ENCODE results near the gene SKIC2. TPM values are rescaled to one million over a fixed set of nuclear protein-coding genes. Genes with fewer than 3 reads are reported as not detected.
"Not testable (repeated sequence)": the region's sequence is repeated elsewhere in the genome, so short reads cannot be mapped to it uniquely, and the experiment has no call there.

SKIC2 gene
- polyA plus RNA-seq, 1 donor: 52.6 TPM

GRCh38 chr6:31927242-31927862 is 31.6 kb upstream of the SKIC2 start, which contains the start of gene C2:
C2 (plus strand) TSS chr6:31927717; CDS start chr6:31927753, 36 bp downstream.
- DNase-seq: peak in 1 of 2 donors; percentile 47
- Histone ChIP-seq H3K9me3 (ENCODE audit: control insufficient read depth, low read depth, low read length) (no peaks in the 10 kb centered on the region), H3K36me3 (ENCODE audit: control insufficient read depth, insufficient read depth, low read length) (no peaks in the 10 kb centered on the region), H3K27me3 (ENCODE audit: control insufficient read depth, insufficient read depth, low read length) (no peaks in the 10 kb centered on the region), H3K4me1 (ENCODE audit: control insufficient read depth, insufficient read depth, low read length) (peaks cover 9% of the 10 kb centered on the region), H3K27ac (ENCODE audit: low read length) (peak within 1 kb of the TSS; percentile 37), H3K4me3 (ENCODE audit: low read length) (peak within 1 kb of the TSS; percentile 30)
- no CpG with 5 or more reads among the region's 11 CpGs for WGBS (ENCODE audit: insufficient coverage, low lambda C conversion rate)

GRCh38 chr6:31927863-31928671 is 30.9 kb upstream of the SKIC2 start:
- peaks cover 9% of the 10 kb centered on the region for H3K4me1 ChIP-seq (ENCODE audit: control insufficient read depth, insufficient read depth, low read length)
- no peaks in the 10 kb centered on the region for H3K9me3 ChIP-seq (ENCODE audit: control insufficient read depth, low read depth, low read length)
- peak overlapping the region; percentile 30 for H3K4me3 ChIP-seq (ENCODE audit: low read length)
- DNase-seq: no peak
- no peaks in the 10 kb centered on the region for H3K36me3 ChIP-seq (ENCODE audit: control insufficient read depth, insufficient read depth, low read length)
- peak overlapping the region; percentile 37 for H3K27ac ChIP-seq (ENCODE audit: low read length)
- H3K27me3 ChIP-seq (ENCODE audit: control insufficient read depth, insufficient read depth, low read length): no peaks in the 10 kb centered on the region
- WGBS (ENCODE audit: insufficient coverage, low lambda C conversion rate): no CpG with 5 or more reads among the region's 11 CpGs

- WGBS (ENCODE audit: insufficient coverage, low lambda C conversion rate): no CpG with 5 or more reads among the region's 9 CpGs
- H3K27me3 ChIP-seq (ENCODE audit: control insufficient read depth, insufficient read depth, low read length): no peaks in the 10 kb centered on the region
Observed at GRCh38 chr6:31928672-31928939, 30.4 kb upstream of the SKIC2 start.

DNA sequence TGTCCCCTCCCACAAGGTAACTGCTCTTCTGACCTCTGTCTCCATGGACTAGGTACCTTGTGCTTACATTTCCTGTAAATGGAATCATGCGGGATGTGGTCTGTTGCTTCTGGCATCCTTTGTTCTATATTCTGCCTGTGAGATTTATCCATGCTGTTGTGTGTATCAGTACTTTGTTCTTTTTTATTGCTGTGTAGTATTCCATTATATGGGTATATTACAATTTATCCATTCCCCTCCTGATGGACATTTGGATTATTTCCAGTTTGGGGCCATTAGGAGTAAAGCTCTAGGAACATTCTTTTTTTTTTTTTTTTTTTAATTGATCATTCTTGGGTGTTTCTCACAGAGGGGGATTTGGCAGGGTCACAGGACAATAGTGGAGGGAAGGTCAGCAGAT is 28.0 kb upstream of the SKIC2 start:
- Histone ChIP-seq H3K36me3 (ENCODE audit: control insufficient read depth, insufficient read depth, low read length) (no peaks in the 10 kb centered on the region), H3K9me3 (ENCODE audit: control insufficient read depth, low read depth, low read length) (no peaks in the 10 kb centered on the region), H3K4me3 (ENCODE audit: low read length) (no peak overlapping the region), H3K27me3 (ENCODE audit: control insufficient read depth, insufficient read depth, low read length) (no peaks in the 10 kb centered on the region), H3K4me1 (ENCODE audit: control insufficient read depth, insufficient read depth, low read length) (peaks cover 14% of the 10 kb centered on the region), H3K27ac (ENCODE audit: low read length) (no peak overlapping the region)
- no CpG with 5 or more reads among the region's 1 CpG for WGBS (ENCODE audit: insufficient coverage, low lambda C conversion rate)
- DNase-seq: no peak

More at GRCh38 chr6:31928672-31928939, 30.4 kb upstream of the SKIC2 start:
- Histone ChIP-seq H3K36me3 (ENCODE audit: control insufficient read depth, insufficient read depth, low read length) (no peaks in the 10 kb centered on the region), H3K4me3 (ENCODE audit: low read length) (no peak overlapping the region), H3K9me3 (ENCODE audit: control insufficient read depth, low read depth, low read length) (no peaks in the 10 kb centered on the region), H3K4me1 (ENCODE audit: control insufficient read depth, insufficient read depth, low read length) (peaks cover 9% of the 10 kb centered on the region), H3K27ac (ENCODE audit: low read length) (no peak overlapping the region)
- no peak for DNase-seq

GRCh38 chr6:31932137-31932536 is 26.8 kb upstream of the SKIC2 start:
- no CpG with 5 or more reads among the region's 32 CpGs for WGBS (ENCODE audit: insufficient coverage, low lambda C conversion rate)

DNA sequence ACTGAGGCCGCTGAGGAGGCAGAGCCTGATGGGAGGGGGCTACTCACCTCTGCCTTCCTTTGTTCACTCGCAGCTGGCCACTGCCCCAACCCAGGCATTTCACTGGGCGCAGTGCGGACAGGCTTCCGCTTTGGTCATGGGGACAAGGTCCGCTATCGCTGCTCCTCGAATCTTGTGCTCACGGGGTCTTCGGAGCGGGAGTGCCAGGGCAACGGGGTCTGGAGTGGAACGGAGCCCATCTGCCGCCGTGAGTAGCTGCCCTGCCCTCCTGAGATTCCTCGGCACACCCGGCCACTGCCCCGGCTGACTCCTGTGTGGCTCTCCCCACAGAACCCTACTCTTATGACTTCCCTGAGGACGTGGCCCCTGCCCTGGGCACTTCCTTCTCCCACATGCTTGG is 25.4 kb upstream of the SKIC2 start:
- H3K4me3 ChIP-seq (ENCODE audit: low read length): no peak overlapping the region
- peaks cover 6% of the 10 kb centered on the region for H3K4me1 ChIP-seq (ENCODE audit: control insufficient read depth, insufficient read depth, low read length)
- no peaks in the 10 kb centered on the region for H3K27me3 ChIP-seq (ENCODE audit: control insufficient read depth, insufficient read depth, low read length)
- H3K27ac ChIP-seq (ENCODE audit: low read length): no peak overlapping the region
- H3K9me3 ChIP-seq (ENCODE audit: control insufficient read depth, low read depth, low read length): no peaks in the 10 kb centered on the region
- H3K36me3 ChIP-seq (ENCODE audit: control insufficient read depth, insufficient read depth, low read length): no peaks in the 10 kb centered on the region
- no CpG with 5 or more reads among the region's 19 CpGs for WGBS (ENCODE audit: insufficient coverage, low lambda C conversion rate)
- DNase-seq: no peak

More at GRCh38 chr6:31932137-31932536, 26.8 kb upstream of the SKIC2 start:
- H3K36me3 ChIP-seq (ENCODE audit: control insufficient read depth, insufficient read depth, low read length); H3K4me3 ChIP-seq (ENCODE audit: low read length); H3K27ac ChIP-seq (ENCODE audit: low read length); DNase-seq; H3K9me3 ChIP-seq (ENCODE audit: control insufficient read depth, low read depth, low read length); H3K27me3 ChIP-seq (ENCODE audit: control insufficient read depth, insufficient read depth, low read length): not testable (repeated sequence)
- peaks cover 15% of the 10 kb centered on the region for H3K4me1 ChIP-seq (ENCODE audit: control insufficient read depth, insufficient read depth, low read length)

GRCh38 chr6:31935021-31935420 is 24.0 kb upstream of the SKIC2 start:
- Histone ChIP-seq H3K36me3 (ENCODE audit: control insufficient read depth, insufficient read depth, low read length) (no peaks in the 10 kb centered on the region), H3K27ac (ENCODE audit: low read length) (no peak overlapping the region), H3K4me1 (ENCODE audit: control insufficient read depth, insufficient read depth, low read length) (peaks cover 6% of the 10 kb centered on the region), H3K27me3 (ENCODE audit: control insufficient read depth, insufficient read depth, low read length) (no peaks in the 10 kb centered on the region), H3K9me3 (ENCODE audit: control insufficient read depth, low read depth, low read length) (no peaks in the 10 kb centered on the region), H3K4me3 (ENCODE audit: low read length) (no peak overlapping the region)
- no peak for DNase-seq
- WGBS (ENCODE audit: insufficient coverage, low lambda C conversion rate): 100% methylated on average over 1 of the region's 3 CpGs

DNA sequence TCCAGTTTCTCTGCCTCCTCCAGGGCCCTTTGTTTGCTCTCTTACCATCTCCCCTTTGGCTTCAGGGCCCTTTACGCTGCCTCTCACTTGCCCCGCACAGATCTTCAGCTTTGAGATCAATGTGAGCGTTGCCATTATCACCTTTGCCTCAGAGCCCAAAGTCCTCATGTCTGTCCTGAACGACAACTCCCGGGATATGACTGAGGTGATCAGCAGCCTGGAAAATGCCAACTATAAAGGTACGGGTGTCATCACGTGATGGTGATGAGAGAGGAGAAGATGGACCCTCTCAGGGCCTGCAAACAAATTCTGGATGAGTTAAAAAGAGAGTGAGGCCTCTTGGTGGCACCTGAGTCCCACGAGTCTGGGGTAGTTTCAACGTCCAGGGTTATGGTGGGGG is 23.2 kb upstream of the SKIC2 start:
- Histone ChIP-seq H3K4me3 (ENCODE audit: low read length) (no peak overlapping the region), H3K9me3 (ENCODE audit: control insufficient read depth, low read depth, low read length) (no peaks in the 10 kb centered on the region), H3K4me1 (ENCODE audit: control insufficient read depth, insufficient read depth, low read length) (peaks cover 6% of the 10 kb centered on the region), H3K27me3 (ENCODE audit: control insufficient read depth, insufficient read depth, low read length) (no peaks in the 10 kb centered on the region), H3K36me3 (ENCODE audit: control insufficient read depth, insufficient read depth, low read length) (no peaks in the 10 kb centered on the region), H3K27ac (ENCODE audit: low read length) (no peak overlapping the region)
- WGBS (ENCODE audit: insufficient coverage, low lambda C conversion rate): no CpG with 5 or more reads among the region's 9 CpGs
- DNase-seq: peak; percentile 49 to 60

DNA sequence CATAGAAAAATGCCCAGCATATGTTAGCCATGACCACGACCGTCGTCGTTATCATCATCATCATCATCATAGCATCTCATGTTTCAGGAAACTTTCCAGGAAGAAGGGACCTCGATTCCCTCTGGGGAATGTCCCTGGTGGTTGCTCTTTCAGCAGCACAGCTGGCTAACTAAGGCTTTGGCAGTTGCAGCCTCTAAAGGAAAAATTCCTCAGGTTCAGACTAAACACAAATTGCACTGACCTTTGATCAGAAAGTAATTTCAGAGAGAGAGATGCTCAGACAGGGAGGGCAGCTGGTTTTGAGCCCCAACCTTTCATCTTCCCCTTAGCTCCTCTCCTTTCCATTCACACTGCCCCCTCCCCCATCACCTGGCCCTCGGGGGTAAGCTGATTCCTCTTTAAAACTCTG is 18.7 kb upstream of the SKIC2 start:
- no peaks in the 10 kb centered on the region for H3K9me3 ChIP-seq (ENCODE audit: control insufficient read depth, low read depth, low read length)
- DNase-seq: peak in 1 of 2 donors; percentile 60
- H3K4me3 ChIP-seq (ENCODE audit: low read length): no peak overlapping the region
- H3K4me1 ChIP-seq (ENCODE audit: control insufficient read depth, insufficient read depth, low read length): peaks cover 14% of the 10 kb centered on the region
- WGBS (ENCODE audit: insufficient coverage, low lambda C conversion rate): 0% methylated on average over 1 of the region's 6 CpGs
- no peaks in the 10 kb centered on the region for H3K27me3 ChIP-seq (ENCODE audit: control insufficient read depth, insufficient read depth, low read length)
- no peaks in the 10 kb centered on the region for H3K36me3 ChIP-seq (ENCODE audit: control insufficient read depth, insufficient read depth, low read length)
- no peak overlapping the region for H3K27ac ChIP-seq (ENCODE audit: low read length)

GRCh38 chr6:31943742-31944141 is 15.2 kb upstream of the SKIC2 start:
- H3K9me3 ChIP-seq (ENCODE audit: control insufficient read depth, low read depth, low read length): no peaks in the 10 kb centered on the region
- H3K4me3 ChIP-seq (ENCODE audit: low read length): no peak overlapping the region
- H3K27ac ChIP-seq (ENCODE audit: low read length): no peak overlapping the region
- H3K27me3 ChIP-seq (ENCODE audit: control insufficient read depth, insufficient read depth, low read length): no peaks in the 10 kb centered on the region
- no peak for DNase-seq
- no peaks in the 10 kb centered on the region for H3K36me3 ChIP-seq (ENCODE audit: control insufficient read depth, insufficient read depth, low read length)
- no CpG with 5 or more reads among the region's 3 CpGs for WGBS (ENCODE audit: insufficient coverage, low lambda C conversion rate)
- H3K4me1 ChIP-seq (ENCODE audit: control insufficient read depth, insufficient read depth, low read length): peaks cover 24% of the 10 kb centered on the region

GRCh38 chr6:31945154-31945506 is 13.8 kb upstream of the SKIC2 start:
- Histone ChIP-seq H3K27ac (ENCODE audit: low read length) (peak overlapping the region; percentile 94), H3K27me3 (ENCODE audit: control insufficient read depth, insufficient read depth, low read length) (no peaks in the 10 kb centered on the region), H3K4me1 (ENCODE audit: control insufficient read depth, insufficient read depth, low read length) (peaks cover 25% of the 10 kb centered on the region), H3K9me3 (ENCODE audit: control insufficient read depth, low read depth, low read length) (no peaks in the 10 kb centered on the region), H3K4me3 (ENCODE audit: low read length) (no peak overlapping the region), H3K36me3 (ENCODE audit: control insufficient read depth, insufficient read depth, low read length) (no peaks in the 10 kb centered on the region)
- DNase-seq: no peak
- WGBS (ENCODE audit: insufficient coverage, low lambda C conversion rate): 100% methylated on average over 1 of the region's 9 CpGs

All from large intestine (tissue), 3 donors.